CD4-positive, alpha-beta T cell treated with Interleukin-15 for 1 hour (primary cell): ENCODE data around the gene ZCCHC4.

ENCODE experiments used
- DNase-seq: peaks from one replicate; pipeline ENCODE4 v3.0.0-alpha.2; 2020

Gene ZCCHC4

GRCh38 chr4:25312496-25313200, at the start of gene ZCCHC4:
ZCCHC4 (plus strand) TSS chr4:25312774; CDS start chr4:25312810, 36 bp downstream.
- DNase-seq, result peak; percentile 85

- DNase-seq, result no peak
These were observed 40.7 kb upstream of the ZCCHC4 start for GRCh38 chr4:25271866-25272265.

- no peak for DNase-seq
These were observed 32.4 kb upstream of the ZCCHC4 start for GRCh38 chr4:25280210-25280609.

- DNase-seq, result no peak
These were observed 28.6 kb upstream of the ZCCHC4 start for GRCh38 chr4:25283948-25284347.

GRCh38 chr4:25284466-25284865, 28.1 kb upstream of the ZCCHC4 start:
- no peak for DNase-seq

- DNase-seq, result no peak
These were observed 22.0 kb upstream of the ZCCHC4 start for GRCh38 chr4:25290490-25291067.

GRCh38 chr4:25291158-25291733, 21.3 kb upstream of the ZCCHC4 start:
- DNase-seq, result no peak

- DNase-seq, result no peak
These were observed 14.9 kb upstream of the ZCCHC4 start for GRCh38 chr4:25297528-25298242.

- no peak for DNase-seq
These were observed 12.9 kb upstream of the ZCCHC4 start for GRCh38 chr4:25299476-25300203.

- no peak for DNase-seq
These were observed 11.1 kb upstream of the ZCCHC4 start for GRCh38 chr4:25301471-25301870.

- no peak for DNase-seq
These were observed 9.9 kb upstream of the ZCCHC4 start for GRCh38 chr4:25302626-25303025.

- DNase-seq, result no peak
These were observed 9.0 kb upstream of the ZCCHC4 start for GRCh38 chr4:25303578-25303977.

- DNase-seq, result no peak
These were observed 6.0 kb upstream of the ZCCHC4 start for GRCh38 chr4:25306518-25307057.

GRCh38 chr4:25307596-25307995, 5.0 kb upstream of the ZCCHC4 start:
- no peak for DNase-seq

GRCh38 chr4:25308306-25308705, 4.3 kb upstream of the ZCCHC4 start:
- DNase-seq, result no peak

GRCh38 chr4:25308761-25309160, 3.8 kb upstream of the ZCCHC4 start:
- DNase-seq, result no peak

GRCh38 chr4:25310066-25310802, 2.3 kb upstream of the ZCCHC4 start:
- DNase-seq, result no peak

- no peak for DNase-seq
These were observed 1.8 kb upstream of the ZCCHC4 start for GRCh38 chr4:25310803-25311166.

GRCh38 chr4:25313201-25313895, 774 bp downstream of the ZCCHC4 start:
- DNase-seq, result no peak

- DNase-seq, result no peak
These were observed 7.8 kb downstream of the ZCCHC4 start for GRCh38 chr4:25320336-25320735.

GRCh38 chr4:25320773-25321172, 8.2 kb downstream of the ZCCHC4 start:
- DNase-seq, result no peak

GRCh38 chr4:25321703-25322102, 9.1 kb downstream of the ZCCHC4 start:
- no peak for DNase-seq
